Activated CD8-positive, alpha-beta memory T cell treated with anti-CD3 and anti-CD28 coated beads, Interleukin-2, amount 50 U/mL, for 1 hour (primary cell): ENCODE data around the gene CDC42BPB.

Experiments used
- DNase-seq: peaks from one replicate; pipeline ENCODE4 v3.0.0-alpha.2; 2020; ENCODE audit errors: extremely low read depth

Gene CDC42BPB

GRCh38 chr14:103016594-103016993 is 40.8 kb downstream of the CDC42BPB start:
- no peak for DNase-seq

GRCh38 chr14:103016071-103016470 is 41.3 kb downstream of the CDC42BPB start:
- no peak for DNase-seq

GRCh38 chr14:103015426-103015825 is 41.9 kb downstream of the CDC42BPB start:
- DNase-seq = no peak

GRCh38 chr14:103014466-103015228 is 42.7 kb downstream of the CDC42BPB start:
- no peak for DNase-seq

GRCh38 chr14:103013028-103013427 is 44.3 kb downstream of the CDC42BPB start:
- DNase-seq = no peak

GRCh38 chr14:103009559-103009958 is 47.8 kb downstream of the CDC42BPB start:
- DNase-seq = no peak

DNA sequence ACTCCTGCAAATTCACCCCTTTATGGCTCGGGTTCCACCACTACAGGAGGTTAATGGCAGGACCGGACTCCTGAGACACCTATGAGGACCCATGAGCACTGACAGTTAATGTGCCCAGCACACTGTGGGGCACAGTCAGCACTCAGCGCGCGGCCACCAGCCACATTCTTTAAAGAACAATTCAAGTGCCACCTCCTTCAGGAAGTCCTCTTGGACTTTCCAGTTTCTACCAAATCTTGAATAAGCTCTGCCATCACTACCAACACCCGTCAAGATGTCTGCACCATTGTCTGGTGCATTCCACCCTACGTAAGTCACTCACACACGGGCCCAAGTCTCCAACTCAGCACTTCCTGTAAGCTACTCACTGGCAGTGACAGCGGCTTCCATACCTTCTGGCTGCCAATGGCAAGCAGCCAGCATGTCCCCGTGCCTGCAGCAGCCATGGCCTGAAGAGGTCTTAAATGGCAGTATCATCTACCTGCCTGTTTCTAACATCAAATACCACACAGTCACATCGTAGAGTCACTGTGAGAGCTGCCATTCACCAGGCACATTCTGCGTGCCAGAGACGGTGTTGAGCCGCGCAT is 48.5 kb downstream of the CDC42BPB start:
- DNase-seq = no peak

DNA sequence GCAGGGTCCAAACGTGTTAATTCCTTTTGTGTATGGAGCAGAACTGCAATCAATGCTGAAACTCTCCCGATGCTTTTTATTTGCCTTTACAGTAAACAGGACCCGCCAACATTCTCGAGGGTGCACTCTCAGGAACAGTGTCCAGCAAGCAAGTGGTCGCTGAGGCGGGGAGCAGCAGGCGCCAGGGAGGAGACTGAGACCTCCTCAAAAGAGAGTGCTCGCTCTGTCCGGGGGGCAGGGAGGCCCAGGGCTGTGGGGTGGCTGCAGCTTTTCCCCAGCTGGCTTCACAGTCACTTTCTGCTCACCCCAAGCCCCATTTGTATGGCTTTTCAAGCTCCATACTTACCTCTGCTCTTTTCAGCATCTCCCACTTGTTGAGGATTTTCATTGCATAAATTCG is 49.2 kb downstream of the CDC42BPB start:
- no peak for DNase-seq

- no peak for DNase-seq
Measured at GRCh38 chr14:103007555-103007954, 49.8 kb downstream of the CDC42BPB start.

DNA sequence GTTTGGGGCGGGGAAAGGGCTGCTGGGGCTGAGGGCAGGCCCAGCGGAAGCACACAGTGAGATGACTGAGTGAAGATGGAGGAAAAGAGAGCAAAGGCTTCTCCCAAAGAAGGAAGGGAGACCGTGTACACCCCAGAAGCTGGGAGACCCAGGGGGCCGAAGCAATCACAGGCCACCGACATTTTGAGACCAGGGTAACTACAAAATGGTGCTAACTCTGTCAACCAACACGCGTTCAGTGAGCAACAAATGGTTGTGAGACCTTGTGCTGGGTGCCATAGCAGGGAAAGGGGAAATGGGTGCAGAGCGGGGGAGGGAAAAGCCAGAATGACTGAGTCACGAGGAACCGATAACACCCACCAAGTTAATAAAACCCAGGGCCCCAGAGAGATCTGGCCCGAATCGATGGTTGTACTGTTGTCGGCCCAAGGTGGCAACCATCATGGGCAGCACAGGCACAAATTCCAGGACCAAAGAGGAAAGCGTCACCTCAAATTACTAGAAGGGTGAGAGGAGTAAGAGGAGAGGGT is 50.3 kb downstream of the CDC42BPB start:
- DNase-seq = no peak

GRCh38 chr14:103006106-103006505 is 51.2 kb downstream of the CDC42BPB start:
- no peak for DNase-seq

DNA sequence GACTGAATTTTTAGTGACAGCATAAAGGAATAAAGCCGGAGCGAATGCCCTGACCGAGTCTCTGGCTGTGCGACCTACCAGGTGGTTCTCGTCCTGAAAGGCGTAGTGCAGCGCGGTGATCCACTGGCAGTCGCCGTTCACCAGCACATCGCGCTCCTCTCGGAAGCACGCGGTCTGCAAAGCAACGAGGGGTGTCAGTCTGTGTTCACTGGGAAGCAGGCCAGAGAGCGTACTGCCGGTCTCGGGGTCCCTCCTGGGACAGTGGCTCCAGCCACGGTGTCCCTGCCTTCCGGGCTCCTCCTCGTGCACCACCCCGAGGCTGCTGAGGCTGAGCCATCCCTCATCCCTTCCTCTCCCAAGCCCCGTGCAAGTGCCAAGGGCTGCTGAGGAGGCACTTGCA is 53.5 kb downstream of the CDC42BPB start:
- no peak for DNase-seq

DNA sequence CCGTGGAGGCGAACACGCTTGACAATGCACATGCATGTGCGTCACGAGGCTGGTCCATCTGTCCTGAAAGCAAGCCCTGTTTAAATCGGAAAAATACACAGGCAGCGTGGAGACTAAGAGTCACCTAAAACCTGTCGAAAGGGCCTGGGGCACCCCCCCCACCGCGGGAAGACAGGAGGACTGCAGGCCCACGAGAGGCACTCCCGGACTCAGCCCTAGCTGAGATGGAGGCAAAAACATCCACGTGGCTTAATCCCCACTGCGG is 54.1 kb downstream of the CDC42BPB start:
- no peak for DNase-seq

DNA sequence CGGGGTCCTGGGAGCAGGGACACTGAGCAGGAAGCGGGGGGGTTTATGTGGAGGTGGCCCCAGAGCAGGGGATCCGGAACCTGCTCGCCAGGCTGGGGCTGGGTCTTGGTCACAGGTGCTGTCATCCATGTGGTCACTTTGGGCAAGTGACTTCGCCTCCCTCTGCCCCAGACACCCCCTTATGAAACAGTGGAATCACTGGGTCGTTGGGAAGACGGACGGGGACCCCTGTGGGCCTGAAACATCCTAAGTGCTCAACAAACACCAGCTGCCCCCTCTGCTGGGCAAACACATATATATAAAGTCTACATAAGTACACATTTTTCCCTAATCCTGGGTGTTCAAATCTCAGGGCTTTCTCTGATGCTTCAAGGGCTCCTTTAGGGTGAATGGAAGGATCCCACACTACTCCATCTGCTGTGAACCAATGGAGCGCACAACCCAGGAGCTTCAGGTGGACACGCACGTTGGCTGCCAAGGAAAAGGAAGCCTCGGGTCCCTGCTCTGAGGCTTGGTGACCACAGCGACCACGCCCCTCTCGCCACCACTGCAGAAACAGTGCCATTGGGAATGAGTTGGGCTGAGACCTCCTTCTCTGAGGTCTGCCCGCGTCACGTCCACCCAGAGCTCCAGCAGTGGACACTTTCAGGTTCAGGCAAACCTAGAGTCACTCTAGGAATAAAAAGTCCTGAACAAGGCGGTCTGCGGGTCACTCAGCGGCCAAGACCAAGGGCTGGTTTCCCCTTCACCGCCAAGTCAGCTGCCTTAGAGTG is 54.6 kb downstream of the CDC42BPB start:
- DNase-seq = no peak

DNA sequence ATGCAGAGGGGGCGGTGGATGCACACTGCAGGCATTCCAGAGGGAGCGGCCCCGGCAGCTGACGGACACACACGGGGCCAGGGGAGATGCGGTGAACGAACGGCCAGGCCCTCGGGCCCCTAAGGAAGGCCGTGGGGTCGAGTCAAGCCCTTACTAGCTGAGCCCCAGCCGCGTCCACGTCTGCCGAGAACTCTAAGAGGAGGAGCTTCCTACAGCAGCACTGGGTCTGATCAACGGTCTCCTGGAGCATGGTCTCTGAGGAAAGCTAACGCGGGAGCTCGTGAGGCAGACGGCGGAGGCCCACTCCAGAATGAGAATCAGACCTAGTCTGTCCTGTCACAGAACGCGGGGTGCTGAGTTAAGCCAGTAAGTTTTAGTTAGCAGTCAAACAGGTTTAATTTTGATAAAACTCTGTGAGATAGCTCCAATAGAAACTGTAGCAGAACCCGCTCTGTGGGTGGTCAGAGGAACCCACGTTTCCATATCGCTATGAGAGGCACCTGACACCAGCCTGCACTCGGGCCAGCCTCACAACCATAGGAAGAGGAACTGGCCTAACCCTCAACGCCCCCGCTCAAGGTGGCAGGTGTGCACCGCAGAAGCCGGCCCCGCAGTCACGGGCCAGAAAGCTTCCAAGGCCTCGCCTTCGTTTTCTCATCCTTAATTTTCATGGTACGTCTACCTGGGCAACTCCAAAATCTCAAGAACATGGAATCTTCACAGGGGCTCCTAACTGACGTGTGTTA is 55.5 kb downstream of the CDC42BPB start:
- DNase-seq = no peak

- DNase-seq = no peak
Measured at GRCh38 chr14:103001226-103001625, 56.1 kb downstream of the CDC42BPB start.

DNA sequence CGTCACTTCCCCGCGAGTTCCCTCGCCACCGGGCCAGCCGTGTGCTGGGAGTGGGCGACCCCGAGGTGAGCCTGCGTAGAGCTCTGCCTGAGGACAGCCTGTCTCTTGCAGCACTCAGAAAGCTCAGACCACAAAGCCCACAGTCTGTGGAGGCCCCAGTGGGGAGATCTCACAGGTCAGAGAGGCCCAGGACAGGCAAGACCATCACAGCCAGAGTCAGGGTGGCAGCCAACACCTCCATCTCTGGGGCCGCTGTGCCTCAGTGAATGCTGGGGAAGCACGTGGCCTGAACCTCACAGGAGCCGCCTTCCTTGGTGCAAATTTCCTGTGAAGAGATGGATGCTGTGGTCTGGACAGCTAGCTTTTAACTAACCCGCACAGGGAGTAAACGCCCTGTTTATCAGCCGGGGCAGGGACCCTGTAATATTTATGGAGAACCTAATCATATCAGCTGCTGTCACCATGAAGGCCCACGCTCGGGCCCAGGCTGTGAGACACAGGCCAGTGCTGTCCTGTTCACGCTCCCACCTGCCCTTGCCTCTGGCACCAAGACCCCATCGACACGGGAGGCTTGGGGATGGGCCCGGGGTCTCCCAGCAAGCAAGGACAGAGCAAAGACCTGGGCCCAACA is 56.9 kb downstream of the CDC42BPB start:
- no peak for DNase-seq

DNA sequence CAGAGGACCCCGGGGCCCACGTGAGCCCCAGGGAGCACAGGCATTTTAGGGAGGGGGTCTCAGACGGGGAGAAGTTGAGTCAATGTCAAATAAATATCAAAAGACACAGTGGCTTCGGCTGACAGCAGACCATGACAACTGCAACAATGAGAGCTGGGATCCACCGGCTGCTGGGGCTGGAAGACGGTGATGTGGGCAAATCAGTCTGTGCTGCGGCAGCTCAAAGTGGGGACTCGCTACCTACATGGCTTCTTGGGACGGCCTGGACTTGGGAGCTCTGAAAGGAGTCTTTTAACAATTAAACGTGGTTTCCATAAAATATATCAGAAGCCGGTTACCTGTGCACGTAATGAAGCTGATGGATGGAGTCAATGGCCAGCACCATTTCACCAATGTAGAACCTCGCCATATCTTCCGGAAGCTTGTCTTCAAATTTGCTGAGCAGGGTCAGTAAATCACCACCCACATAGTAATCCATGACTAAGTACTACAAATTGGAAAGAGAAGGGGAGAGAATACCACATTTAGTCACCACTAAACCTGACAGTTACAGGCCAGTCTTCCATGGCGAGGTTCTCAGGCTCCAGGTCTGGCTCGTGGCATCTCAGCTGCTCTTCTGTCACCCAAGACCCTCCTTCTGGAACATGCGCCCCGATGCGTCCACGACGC is 58.0 kb downstream of the CDC42BPB start:
- DNase-seq = no peak

- no peak for DNase-seq
Measured at GRCh38 chr14:102998393-102998792, 59.0 kb downstream of the CDC42BPB start.

- DNase-seq = no peak
Measured at GRCh38 chr14:102996941-102997340, 60.4 kb downstream of the CDC42BPB start.

- DNase-seq = no peak
Measured at GRCh38 chr14:102994689-102995088, 62.7 kb downstream of the CDC42BPB start.
